HEK293T (cell line): Measurements from ENCODE around the gene NCS1.

Source experiments
- BHLHE40 ChIP-seq: fragments of 450-650 bp; IDR thresholded peaks from 2 replicates; pipeline ENCODE4 v1.6.1; 2016; ENCODE audit warnings: mild to moderate bottlenecking, moderate library complexity, borderline replicate concordance
- ELF4 ChIP-seq: fragments of 450-650 bp; IDR thresholded peaks from 2 replicates; pipeline ENCODE4 v1.6.1; 2017; ENCODE audit warnings: antibody characterized with exemption
- FOXA1 ChIP-seq: fragments of 450-650 bp; IDR thresholded peaks from 2 replicates; pipeline ENCODE4 v1.6.1; 2016; ENCODE audit warnings: mild to moderate bottlenecking
- FOXK2 ChIP-seq: fragments of 450-650 bp; IDR thresholded peaks from 2 replicates; pipeline ENCODE4 v1.6.1; 2016; ENCODE audit warnings: mild to moderate bottlenecking
- FOXM1 ChIP-seq: fragments of 450-650 bp; IDR thresholded peaks from 2 replicates; pipeline ENCODE4 v1.6.1; 2017; ENCODE audit warnings: mild to moderate bottlenecking, borderline replicate concordance
- HDGF ChIP-seq: fragments of 450-650 bp; IDR thresholded peaks from 2 replicates; pipeline ENCODE4 v1.6.1; 2017; ENCODE audit warnings: antibody characterized with exemption, borderline replicate concordance
- L3MBTL2 ChIP-seq: fragments of 450-650 bp; conservative IDR thresholded peaks from 2 replicates; pipeline ENCODE4 v1.6.1; 2016; ENCODE audit warnings: mild to moderate bottlenecking
- NFRKB ChIP-seq: fragments of 450-650 bp; IDR thresholded peaks from 2 replicates; pipeline ENCODE4 v1.6.1; 2016; ENCODE audit warnings: mild to moderate bottlenecking, moderate library complexity
- SP1 ChIP-seq: fragments of 450-650 bp; IDR thresholded peaks from 2 replicates; pipeline ENCODE4 v1.6.1; 2017
- SUZ12 ChIP-seq: fragments of 450-650 bp; IDR thresholded peaks from 2 replicates; pipeline ENCODE4 v1.6.1; 2016; ENCODE audit warnings: mild to moderate bottlenecking
- TARDBP ChIP-seq: fragments of 450-650 bp; IDR thresholded peaks from 2 replicates; pipeline ENCODE4 v1.6.1; 2016

GRCh38 chr9:130154816-130155215, 17.4 kb upstream of the NCS1 start:
- no peak for TF ChIP-seq FOXA1
- TF ChIP-seq BHLHE40 = no peak
- no peak for TF ChIP-seq TARDBP
- TF ChIP-seq NFRKB = no peak
- TF ChIP-seq FOXM1 = no peak
- TF ChIP-seq SP1 = no peak
- no peak for TF ChIP-seq FOXK2
- TF ChIP-seq L3MBTL2 = no peak
- no peak for TF ChIP-seq SUZ12
- no peak for TF ChIP-seq ELF4
- TF ChIP-seq HDGF = no peak
